GM23338 (cell line): ENCODE data around the gene TFEB.

ENCODE experiments used
- CREB1 ChIP-seq: fragments of 250-450 bp; sonication (Bioruptor Pico); IDR thresholded peaks from 2 replicates; pipeline ENCODE4 v1.5.0; 2020; ENCODE audit warnings: low read depth, mild to moderate bottlenecking, moderate library complexity
- EZH2 ChIP-seq: fragments of 200-600 bp; sonication (generic); IDR thresholded peaks from one replicate; pipeline ENCODE4 v1.8.0; 2017; ENCODE audit warnings: antibody characterized with exemption, mild to moderate bottlenecking, low read depth; ENCODE audit not compliant: unreplicated experiment
- EZH2phosphoT487 ChIP-seq: fragments of 200-600 bp; sonication (generic); IDR thresholded peaks from one replicate; pipeline ENCODE4 v1.8.1; 2018; ENCODE audit warnings: antibody characterized with exemption; ENCODE audit not compliant: unreplicated experiment
- NANOG ChIP-seq: IDR thresholded peaks from 2 replicates; pipeline ENCODE4 v1.6.1; 2016; ENCODE audit warnings: antibody characterized with exemption, borderline replicate concordance
- POLR2AphosphoS5 ChIP-seq: IDR thresholded peaks from 2 replicates; pipeline ENCODE4 v1.6.1; 2016; ENCODE audit warnings: antibody characterized with exemption, low read depth
- ZNF114 ChIP-seq: fragments of 250-450 bp; sonication (Bioruptor Pico); IDR thresholded peaks from 2 replicates; pipeline ENCODE4 v1.5.0; 2020; ENCODE audit warnings: mild to moderate bottlenecking, moderate library complexity
- TF ChIP-seq, protein P1 (sequence below), 2 experiments: fragments of 200-600 bp in 1 of 2; sonication (generic) in 1 of 2; conservative IDR thresholded peaks; 2 replicates each; pipeline versions ENCODE4 v1.5.1 to v1.6.1; 2016 to 2017; ENCODE audit warnings: antibody characterized with exemption in 2 of 2, low read depth in 2 of 2, mild to moderate bottlenecking in 2 of 2, moderate library complexity in 1 of 2
- TF ChIP-seq, protein P2 (sequence below): IDR thresholded peaks from one replicate; pipeline ENCODE4 v1.6.1; 2018; ENCODE audit warnings: antibody characterized with exemption; ENCODE audit not compliant: unreplicated experiment

- TF ChIP-seq POLR2AphosphoS5 (no peak), EZH2 (no peak), EZH2phosphoT487 (no peak), NANOG (no peak), CREB1 (CRISPR knock-in tag) (no peak), ZNF114 (CRISPR knock-in tag) (no peak)
- TF ChIP-seq, protein P1, sequence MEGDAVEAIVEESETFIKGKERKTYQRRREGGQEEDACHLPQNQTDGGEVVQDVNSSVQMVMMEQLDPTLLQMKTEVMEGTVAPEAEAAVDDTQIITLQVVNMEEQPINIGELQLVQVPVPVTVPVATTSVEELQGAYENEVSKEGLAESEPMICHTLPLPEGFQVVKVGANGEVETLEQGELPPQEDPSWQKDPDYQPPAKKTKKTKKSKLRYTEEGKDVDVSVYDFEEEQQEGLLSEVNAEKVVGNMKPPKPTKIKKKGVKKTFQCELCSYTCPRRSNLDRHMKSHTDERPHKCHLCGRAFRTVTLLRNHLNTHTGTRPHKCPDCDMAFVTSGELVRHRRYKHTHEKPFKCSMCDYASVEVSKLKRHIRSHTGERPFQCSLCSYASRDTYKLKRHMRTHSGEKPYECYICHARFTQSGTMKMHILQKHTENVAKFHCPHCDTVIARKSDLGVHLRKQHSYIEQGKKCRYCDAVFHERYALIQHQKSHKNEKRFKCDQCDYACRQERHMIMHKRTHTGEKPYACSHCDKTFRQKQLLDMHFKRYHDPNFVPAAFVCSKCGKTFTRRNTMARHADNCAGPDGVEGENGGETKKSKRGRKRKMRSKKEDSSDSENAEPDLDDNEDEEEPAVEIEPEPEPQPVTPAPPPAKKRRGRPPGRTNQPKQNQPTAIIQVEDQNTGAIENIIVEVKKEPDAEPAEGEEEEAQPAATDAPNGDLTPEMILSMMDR (conservative IDR thresholded peaks at IDR 0.05; ENCODE audit: low read depth in 2 of 2) = no peak
- TF ChIP-seq, protein P2, sequence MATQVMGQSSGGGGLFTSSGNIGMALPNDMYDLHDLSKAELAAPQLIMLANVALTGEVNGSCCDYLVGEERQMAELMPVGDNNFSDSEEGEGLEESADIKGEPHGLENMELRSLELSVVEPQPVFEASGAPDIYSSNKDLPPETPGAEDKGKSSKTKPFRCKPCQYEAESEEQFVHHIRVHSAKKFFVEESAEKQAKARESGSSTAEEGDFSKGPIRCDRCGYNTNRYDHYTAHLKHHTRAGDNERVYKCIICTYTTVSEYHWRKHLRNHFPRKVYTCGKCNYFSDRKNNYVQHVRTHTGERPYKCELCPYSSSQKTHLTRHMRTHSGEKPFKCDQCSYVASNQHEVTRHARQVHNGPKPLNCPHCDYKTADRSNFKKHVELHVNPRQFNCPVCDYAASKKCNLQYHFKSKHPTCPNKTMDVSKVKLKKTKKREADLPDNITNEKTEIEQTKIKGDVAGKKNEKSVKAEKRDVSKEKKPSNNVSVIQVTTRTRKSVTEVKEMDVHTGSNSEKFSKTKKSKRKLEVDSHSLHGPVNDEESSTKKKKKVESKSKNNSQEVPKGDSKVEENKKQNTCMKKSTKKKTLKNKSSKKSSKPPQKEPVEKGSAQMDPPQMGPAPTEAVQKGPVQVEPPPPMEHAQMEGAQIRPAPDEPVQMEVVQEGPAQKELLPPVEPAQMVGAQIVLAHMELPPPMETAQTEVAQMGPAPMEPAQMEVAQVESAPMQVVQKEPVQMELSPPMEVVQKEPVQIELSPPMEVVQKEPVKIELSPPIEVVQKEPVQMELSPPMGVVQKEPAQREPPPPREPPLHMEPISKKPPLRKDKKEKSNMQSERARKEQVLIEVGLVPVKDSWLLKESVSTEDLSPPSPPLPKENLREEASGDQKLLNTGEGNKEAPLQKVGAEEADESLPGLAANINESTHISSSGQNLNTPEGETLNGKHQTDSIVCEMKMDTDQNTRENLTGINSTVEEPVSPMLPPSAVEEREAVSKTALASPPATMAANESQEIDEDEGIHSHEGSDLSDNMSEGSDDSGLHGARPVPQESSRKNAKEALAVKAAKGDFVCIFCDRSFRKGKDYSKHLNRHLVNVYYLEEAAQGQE = no peak
Measured at GRCh38 chr6:41651962-41652657, 83.3 kb downstream of the TFEB start.
